Endometrium (tissue), 2 donors: ENCODE measurements around the gene ZNF132.
A peak's percentile ranks its signal among the peaks of the same experiment; 100 is the strongest.
"Not testable (repeated sequence)": the region's sequence is repeated elsewhere in the genome, so short reads cannot be mapped to it uniquely, and the experiment has no call there.

ENCODE experiments used
- FAIRE-seq: peaks from 2 replicates; lab custom pipeline; 2012; peaks lifted over from hg19 to GRCh38; lab: Jason Lieb, UNC
- donor health status: control.
- donor health status: control.

ZNF132 gene

DNA sequence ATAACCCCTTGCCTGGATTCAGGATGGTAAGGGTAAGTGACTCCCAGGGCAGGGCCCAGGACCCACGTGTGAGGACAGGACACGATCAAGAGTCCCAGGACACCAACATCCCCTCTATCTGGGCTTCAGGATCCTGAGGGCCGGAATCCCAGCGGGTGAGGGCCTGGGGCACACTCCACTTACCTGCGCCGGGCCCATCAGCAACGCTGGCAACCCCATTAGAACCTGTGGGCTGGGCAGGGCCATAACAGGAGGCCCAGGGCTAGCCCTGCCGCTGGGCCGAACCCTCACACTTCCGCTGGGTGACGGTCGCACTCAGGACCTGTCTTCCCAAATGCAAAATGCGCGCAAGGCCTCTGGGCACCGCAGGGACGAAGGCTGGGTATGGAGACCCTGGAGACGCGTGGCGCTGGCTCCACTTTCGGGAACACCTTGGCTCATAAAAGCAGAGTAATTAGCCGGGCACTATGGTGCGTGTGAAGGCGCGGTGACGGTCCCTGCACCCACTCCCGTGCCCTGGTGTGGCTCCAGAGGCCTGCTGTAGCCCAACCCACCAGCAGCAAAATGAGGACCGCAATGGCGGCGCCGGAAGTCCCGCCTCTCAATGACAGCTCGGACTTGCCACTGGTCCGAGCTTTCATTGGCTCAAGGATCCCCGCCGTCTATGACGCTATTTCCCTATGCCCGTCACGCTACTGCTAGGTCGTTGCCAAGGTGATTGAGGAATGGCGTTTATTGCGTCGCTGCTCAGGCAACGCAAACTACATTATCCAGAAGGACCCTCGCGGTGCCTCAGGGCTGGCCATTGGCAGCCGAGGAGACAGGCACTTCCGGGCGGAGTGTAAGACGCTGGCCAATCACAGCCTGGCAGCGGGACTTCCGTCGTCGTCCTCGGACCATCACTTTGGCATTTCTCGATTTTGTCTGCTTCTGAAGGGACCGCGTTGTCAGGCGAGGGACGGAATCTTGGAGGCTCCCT lies at the start of gene ZNF132:
ZNF132 (minus strand) TSS at position 578 of the 979 bp plus-strand sequence; CDS start at position 246, 332 bp downstream.
- FAIRE-seq, result peak; percentile 100

- not testable (repeated sequence) for FAIRE-seq
Observed at GRCh38 chr19:58484349-58484748, 44.4 kb upstream of the ZNF132 start.

DNA sequence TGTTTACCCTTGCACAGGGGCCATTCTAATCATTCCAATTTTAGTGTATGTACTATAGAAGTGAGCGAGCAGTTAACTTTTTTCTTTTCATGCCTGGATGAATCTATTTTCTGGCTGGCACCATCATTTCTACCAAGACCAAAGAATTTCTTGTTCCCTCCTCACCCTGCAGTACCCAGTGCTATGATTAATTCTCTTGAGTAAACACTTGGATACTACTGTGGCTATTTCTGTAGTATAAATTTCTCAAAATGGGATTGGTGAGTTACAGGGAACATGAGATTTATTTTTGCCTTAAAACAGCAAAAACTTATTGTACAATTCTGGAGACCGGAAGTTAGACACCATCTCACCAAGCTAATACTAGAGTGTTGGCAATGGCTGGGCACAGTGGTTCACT lies 43.8 kb upstream of the ZNF132 start:
- FAIRE-seq, result no peak

GRCh38 chr19:58482372-58482771 lies 42.4 kb upstream of the ZNF132 start:
- no peak for FAIRE-seq

DNA sequence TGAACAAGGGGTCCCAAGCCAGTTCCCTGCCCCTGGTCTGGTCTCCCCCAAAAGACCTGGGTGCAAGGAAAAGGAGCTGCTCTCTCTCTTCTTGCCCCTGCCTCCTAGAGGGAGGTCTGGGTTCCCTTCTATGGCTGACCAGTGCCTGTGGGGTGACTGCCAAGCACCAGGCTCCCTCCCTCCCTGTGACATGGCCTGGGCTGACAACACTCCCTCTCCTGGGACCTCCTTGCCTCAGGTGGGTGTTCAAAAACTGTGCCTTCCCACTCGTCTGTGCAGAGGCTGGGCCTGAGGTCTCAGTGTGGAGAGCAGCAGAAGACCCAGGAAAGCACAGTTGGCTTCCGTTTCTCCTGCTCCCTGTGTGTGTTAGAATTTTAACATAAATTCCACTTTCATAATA lies 40.9 kb upstream of the ZNF132 start:
- no peak for FAIRE-seq

DNA sequence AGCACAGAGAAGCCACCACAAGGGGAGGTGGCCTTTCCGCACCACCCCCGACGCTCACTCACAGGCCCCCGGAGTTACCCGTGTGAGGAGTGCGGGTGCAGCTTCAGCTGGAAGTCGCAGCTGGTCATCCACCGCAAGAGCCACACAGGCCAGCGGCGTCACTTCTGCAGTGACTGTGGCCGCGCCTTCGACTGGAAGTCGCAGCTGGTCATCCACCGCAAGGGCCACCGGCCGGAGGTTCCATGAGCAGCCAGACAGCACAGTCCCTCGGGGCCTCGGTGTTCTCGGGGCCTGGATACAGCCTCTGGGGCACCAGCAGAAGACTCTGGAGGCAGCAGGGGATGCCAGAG lies 40.5 kb upstream of the ZNF132 start:
- no peak for FAIRE-seq

GRCh38 chr19:58479736-58480480 lies 40.0 kb upstream of the ZNF132 start:
- no peak for FAIRE-seq

GRCh38 chr19:58479303-58479702 lies 39.4 kb upstream of the ZNF132 start:
- FAIRE-seq, result no peak

- no peak for FAIRE-seq
Observed at GRCh38 chr19:58477871-58478270, 37.9 kb upstream of the ZNF132 start.

DNA sequence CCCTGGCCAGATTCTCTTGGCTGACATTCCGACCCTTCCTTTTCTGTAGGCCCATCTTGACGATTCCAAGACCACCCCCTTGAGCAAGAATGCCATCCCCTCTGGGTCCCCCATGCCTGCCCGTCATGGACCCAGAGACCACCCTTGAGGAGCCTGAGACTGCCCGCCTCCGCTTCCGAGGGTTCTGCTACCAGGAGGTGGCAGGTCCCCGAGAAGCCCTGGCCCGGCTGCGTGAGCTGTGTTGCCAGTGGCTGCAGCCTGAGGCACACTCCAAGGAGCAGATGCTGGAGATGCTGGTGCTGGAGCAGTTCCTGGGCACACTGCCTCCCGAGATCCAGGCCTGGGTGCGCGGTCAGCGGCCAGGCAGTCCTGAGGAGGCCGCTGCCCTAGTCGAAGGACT lies 37.2 kb upstream of the ZNF132 start:
- FAIRE-seq, result no peak

- FAIRE-seq, result no peak
Observed at GRCh38 chr19:58476498-58477015, 36.6 kb upstream of the ZNF132 start.

DNA sequence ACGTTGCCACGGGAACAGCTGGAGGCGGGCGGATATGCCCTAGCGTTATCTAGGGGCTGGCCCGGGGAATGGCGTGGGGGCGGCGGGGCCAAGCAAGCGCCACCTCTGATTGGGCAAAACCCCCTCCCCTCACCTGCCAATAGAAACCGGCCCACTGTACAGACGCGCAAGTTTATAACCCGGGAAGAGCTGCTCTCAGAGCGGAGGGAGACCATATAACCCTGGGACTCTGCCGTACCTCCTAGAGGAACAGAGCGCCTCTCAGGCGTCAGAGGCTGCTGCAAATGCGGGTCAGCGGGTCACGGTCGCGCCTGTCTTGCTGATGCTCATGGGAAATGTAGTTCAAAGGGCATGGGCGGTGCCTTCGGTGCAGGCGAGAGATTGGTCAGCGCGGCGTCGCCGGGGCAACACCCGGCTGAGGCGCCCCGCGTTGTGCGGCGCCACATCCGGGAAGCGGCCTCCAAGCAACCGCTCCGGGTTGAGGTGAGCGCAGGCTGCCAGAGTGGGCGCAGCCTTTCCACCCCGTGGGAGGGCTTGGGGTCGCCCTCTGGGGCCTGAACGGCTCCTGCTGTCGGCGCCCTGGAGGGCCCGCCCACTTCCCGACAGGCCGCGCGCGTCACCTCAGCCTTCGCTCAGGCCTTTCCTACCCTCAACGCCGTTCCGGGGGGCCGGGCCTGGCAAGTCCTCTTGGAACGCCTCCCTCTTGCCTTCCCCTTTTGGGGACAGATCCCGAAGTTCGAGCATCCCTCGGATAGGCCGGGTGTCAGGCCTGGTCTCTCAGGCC lies 36.0 kb upstream of the ZNF132 start, which contains the start of gene ZNF446:
ZNF446 (plus strand) TSS at position 639 of the 784 bp plus-strand sequence. CDS start 867 bp downstream, outside the sequence.
- peak; percentile 92 for FAIRE-seq

DNA sequence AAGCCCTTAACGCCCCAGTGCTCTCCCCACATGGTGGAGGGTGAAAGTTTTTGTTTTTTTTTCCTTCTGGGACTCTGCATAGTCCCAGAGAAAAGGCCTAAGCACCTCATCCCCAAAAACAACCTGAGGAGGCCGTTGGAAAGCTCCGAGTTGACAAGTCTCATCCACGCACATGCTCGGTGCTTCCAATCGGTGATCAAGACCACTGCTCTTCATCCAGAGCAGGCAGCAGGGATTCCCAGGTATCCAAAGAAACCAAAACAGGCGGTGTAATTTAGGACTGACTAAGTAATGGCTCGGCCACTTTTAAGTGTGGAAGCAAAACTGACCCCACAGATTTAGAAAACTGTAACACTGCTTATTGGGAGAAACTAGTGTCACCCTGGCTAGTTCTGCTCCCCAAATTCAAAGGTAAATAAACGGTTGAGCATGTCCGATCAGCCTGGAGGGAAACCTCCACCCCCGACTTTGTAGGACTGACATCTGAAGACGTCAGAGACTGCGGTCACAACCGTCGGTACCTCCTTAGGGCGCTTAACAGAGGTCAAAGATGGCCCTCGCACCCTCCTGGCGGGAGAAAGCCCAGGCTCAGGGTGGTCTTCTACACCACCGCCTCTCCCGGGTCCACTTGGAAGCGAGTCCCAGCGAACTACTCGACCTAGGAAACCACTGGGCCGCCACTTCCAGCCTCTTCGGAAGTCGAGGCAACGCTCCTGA lies 35.2 kb upstream of the ZNF132 start:
- no peak for FAIRE-seq

DNA sequence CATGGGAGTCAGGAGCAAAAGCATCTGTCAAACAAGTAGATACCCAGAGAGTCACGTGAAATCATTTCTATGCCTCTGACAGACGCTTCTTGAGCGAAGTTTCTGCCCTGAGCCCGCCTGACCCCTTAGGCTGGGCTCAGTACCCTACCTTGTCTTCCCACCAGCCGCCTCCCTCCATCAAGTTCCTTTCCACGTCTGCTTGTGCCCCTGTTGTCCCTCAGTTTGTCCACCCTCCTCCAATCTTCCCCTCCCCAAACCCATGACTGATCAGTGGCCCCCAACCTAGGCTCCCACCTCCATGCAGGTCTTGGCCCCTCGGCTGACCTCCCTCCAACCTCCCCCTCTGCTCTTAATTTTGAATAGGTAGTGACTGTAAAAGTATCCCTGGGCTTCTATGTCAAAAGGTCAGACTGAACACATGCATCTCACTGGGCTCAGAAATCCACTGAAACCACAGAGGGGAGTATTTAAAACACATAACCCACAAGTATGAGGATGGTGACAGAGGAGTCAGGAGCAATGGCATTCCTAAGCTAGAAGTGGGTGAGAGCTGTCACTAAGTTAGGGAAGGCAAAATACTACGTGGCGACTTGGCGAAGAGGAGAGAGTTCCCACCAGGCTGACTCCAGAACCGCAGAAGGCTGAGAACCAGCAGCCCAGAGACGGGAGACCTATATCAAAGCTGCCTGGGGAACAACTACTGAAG lies 34.5 kb upstream of the ZNF132 start:
- FAIRE-seq, result no peak

GRCh38 chr19:58473775-58474174 lies 33.8 kb upstream of the ZNF132 start:
- FAIRE-seq, result no peak

- no peak for FAIRE-seq
Observed at GRCh38 chr19:58471736-58472135, 31.8 kb upstream of the ZNF132 start.

- not testable (repeated sequence) for FAIRE-seq
Observed at GRCh38 chr19:58470837-58471543, 31.0 kb upstream of the ZNF132 start.

GRCh38 chr19:58469241-58470013 lies 29.5 kb upstream of the ZNF132 start:
- FAIRE-seq, result no peak

GRCh38 chr19:58468216-58468839 lies 28.4 kb upstream of the ZNF132 start:
- FAIRE-seq, result no peak
